ENCODE measurements around the gene PARP1.

DNA sequence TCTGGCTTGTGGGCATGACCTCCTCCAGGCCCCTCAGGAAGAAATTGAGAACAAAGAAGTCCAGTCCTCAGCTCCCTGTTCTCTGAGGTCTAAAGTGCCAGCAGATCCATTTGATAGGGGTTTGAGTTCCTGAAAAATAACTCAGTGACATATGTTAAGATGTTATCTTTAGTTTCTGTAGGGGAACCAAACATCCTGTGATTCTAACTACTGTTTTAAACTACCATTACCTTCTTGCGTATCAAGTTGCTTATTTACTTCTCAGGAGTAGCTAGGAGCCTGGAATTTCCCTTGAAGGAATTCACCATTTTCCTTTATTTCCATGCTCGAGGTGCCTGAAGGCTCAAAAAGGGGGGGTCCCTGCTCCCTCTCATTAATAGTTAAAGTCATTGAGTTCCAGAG, 80.1 kb downstream of the PARP1 start:
- TF ChIP-seq EZH2phosphoT487 (IDR thresholded peaks at IDR 0.05) (no peak), CTCF (IDR thresholded peaks at IDR 0.05) (no peak)

Data from neural progenitor cell (in vitro differentiated cells).